HepG2 (cell line): ENCODE data around the gene LRRC45. TPM values are rescaled to one million over a fixed set of nuclear protein-coding genes. Genes with fewer than 3 reads are reported as not detected.
A peak's percentile ranks its signal among the peaks of the same experiment; 100 is the strongest.

Source experiments
- AGO2 ChIP-seq: fragments of 200-400 bp; formaldehyde crosslinking; optimal IDR thresholded peaks from 2 replicates; pipeline ENCODE3; 2017; ENCODE audit warnings: mild to moderate bottlenecking, low read depth, low read length, moderate library complexity
- BHLHE40 ChIP-seq: IDR thresholded peaks from 2 replicates; pipeline ENCODE4 v1.6.1; 2011; ENCODE audit warnings: low read length, improper control_type of control experiment
- CBX5 ChIP-seq: sonication (generic); formaldehyde crosslinking; IDR thresholded peaks from 2 replicates; pipeline ENCODE4 v1.4.0; 2020; ENCODE audit warnings: missing genetic modification reagents, borderline replicate concordance
- ESRRA ChIP-seq: sonication (generic); formaldehyde crosslinking; IDR thresholded peaks from 2 replicates; pipeline ENCODE4 v1.5.1; 2020; ENCODE audit warnings: mild to moderate bottlenecking, low read depth, missing genetic modification reagents
- FOXK2 ChIP-seq: fragments of 450-650 bp; IDR thresholded peaks from 2 replicates; pipeline ENCODE4 v1.6.1; 2016
- IKZF1 ChIP-seq: fragments of 450-650 bp; IDR thresholded peaks from 2 replicates; pipeline ENCODE4 v1.7.1; 2016
- MXD4 ChIP-seq: IDR thresholded peaks from 2 replicates; pipeline ENCODE4 v1.6.1; 2016; ENCODE audit warnings: mild to moderate bottlenecking, missing biosample characterization, missing genetic modification reagents
- NKX3-1 ChIP-seq: sonication (generic); formaldehyde crosslinking; IDR thresholded peaks from 2 replicates; pipeline ENCODE4 v1.5.0; 2020; ENCODE audit warnings: missing genetic modification reagents
- SIN3A ChIP-seq: IDR thresholded peaks from 2 replicates; pipeline ENCODE4 v1.6.1; 2011; ENCODE audit warnings: low read depth, mild to moderate bottlenecking, control low read depth, low read length, borderline replicate concordance
- SRF ChIP-seq: IDR thresholded peaks from 2 replicates; pipeline ENCODE4 v1.6.1; 2011; ENCODE audit warnings: mild to moderate bottlenecking, low read depth, low read length, moderate library complexity
- SRY ChIP-seq: sonication (generic); formaldehyde crosslinking; IDR thresholded peaks from 2 replicates; pipeline ENCODE4 v1.8.0; 2022; ENCODE audit warnings: mild to moderate bottlenecking, missing genetic modification reagents
- SUZ12 ChIP-seq: fragments of 150-350 bp; IDR thresholded peaks from 2 replicates; pipeline ENCODE4 v1.6.1; 2014; ENCODE audit warnings: low read depth, low read length
- TOPORS ChIP-seq: sonication (generic); formaldehyde crosslinking; IDR thresholded peaks from 2 replicates; pipeline ENCODE4 v1.8.0; 2023; ENCODE audit warnings: mild to moderate bottlenecking, missing genetic modification reagents
- XRCC5 ChIP-seq: fragments of 200-400 bp; formaldehyde crosslinking; optimal IDR thresholded peaks from 2 replicates; pipeline ENCODE3; 2017; ENCODE audit warnings: mild to moderate bottlenecking, low read length
- ZNF333 ChIP-seq: sonication (generic); formaldehyde crosslinking; IDR thresholded peaks from 2 replicates; pipeline ENCODE4 v1.4.0; 2020; ENCODE audit warnings: mild to moderate bottlenecking, missing genetic modification reagents, borderline replicate concordance
- ZNF34 ChIP-seq: sonication (generic); formaldehyde crosslinking; IDR thresholded peaks from 2 replicates; pipeline ENCODE4 v1.4.0; 2020; ENCODE audit warnings: mild to moderate bottlenecking, missing genetic modification reagents, borderline replicate concordance
- ZNF547 ChIP-seq: sonication (generic); formaldehyde crosslinking; IDR thresholded peaks from 2 replicates; pipeline ENCODE4 v1.5.1; 2020; ENCODE audit warnings: mild to moderate bottlenecking, missing genetic modification reagents
- ZNF567 ChIP-seq: sonication (generic); formaldehyde crosslinking; IDR thresholded peaks from 2 replicates; pipeline ENCODE4 v1.8.1; 2023; ENCODE audit warnings: mild to moderate bottlenecking, missing genetic modification reagents, borderline replicate concordance
- ZNF644 ChIP-seq: IDR thresholded peaks from 2 replicates; pipeline ENCODE4 v1.6.1; 2016; ENCODE audit warnings: low read depth
- polyA plus RNA-seq, 8 experiments: library from polyadenylated mRNA; depleted of rRNA in 3 of 8; stranded (reverse) in 7 of 8; unstranded in 1 of 8; fragments of >200 nt; fragmentation: Illumina TruSeq in 4 of 8; extraction: Trizol in 4 of 8; gene quantifications; 2 replicates each; pipeline versions ENCODE4 v1.2.1 to v1.2.3, GENCODE V29; 2011 to 2016; ENCODE audit warnings: low read depth in 4 of 8, missing spikeins in 1 of 8, mixed read lengths in 1 of 8; ENCODE audit not compliant: insufficient read depth in 1 of 8
- total RNA-seq, 5 experiments: library from RNA; depleted of rRNA; stranded (reverse); fragments of >200 nt; fragmentation: Illumina TruSeq; extraction: Trizol; gene quantifications; 2 replicates each; pipeline ENCODE4 v1.2.3, GENCODE V29; 2016; ENCODE audit warnings: low read depth in 1 of 5
- TF ChIP-seq, protein P1 (sequence below): fragments of 450-650 bp; IDR thresholded peaks from 2 replicates; pipeline ENCODE4 v1.6.1; 2017
- TF ChIP-seq, protein P2 (sequence below): sonication (generic); formaldehyde crosslinking; IDR thresholded peaks from 2 replicates; pipeline ENCODE4 v1.4.0; 2020; ENCODE audit warnings: mild to moderate bottlenecking, missing genetic modification reagents
- TF ChIP-seq, protein P3 (sequence below): sonication (generic); formaldehyde crosslinking; IDR thresholded peaks from 2 replicates; pipeline ENCODE4 v1.5.0; 2020; ENCODE audit warnings: missing genetic modification reagents

LRRC45 gene
- total and polyA plus RNA-seq, 2 of the 13 experiments (the other 11 are each of a cell fraction or from before 2014, with no cell fraction given): 11.6 to 48.1 TPM

DNA sequence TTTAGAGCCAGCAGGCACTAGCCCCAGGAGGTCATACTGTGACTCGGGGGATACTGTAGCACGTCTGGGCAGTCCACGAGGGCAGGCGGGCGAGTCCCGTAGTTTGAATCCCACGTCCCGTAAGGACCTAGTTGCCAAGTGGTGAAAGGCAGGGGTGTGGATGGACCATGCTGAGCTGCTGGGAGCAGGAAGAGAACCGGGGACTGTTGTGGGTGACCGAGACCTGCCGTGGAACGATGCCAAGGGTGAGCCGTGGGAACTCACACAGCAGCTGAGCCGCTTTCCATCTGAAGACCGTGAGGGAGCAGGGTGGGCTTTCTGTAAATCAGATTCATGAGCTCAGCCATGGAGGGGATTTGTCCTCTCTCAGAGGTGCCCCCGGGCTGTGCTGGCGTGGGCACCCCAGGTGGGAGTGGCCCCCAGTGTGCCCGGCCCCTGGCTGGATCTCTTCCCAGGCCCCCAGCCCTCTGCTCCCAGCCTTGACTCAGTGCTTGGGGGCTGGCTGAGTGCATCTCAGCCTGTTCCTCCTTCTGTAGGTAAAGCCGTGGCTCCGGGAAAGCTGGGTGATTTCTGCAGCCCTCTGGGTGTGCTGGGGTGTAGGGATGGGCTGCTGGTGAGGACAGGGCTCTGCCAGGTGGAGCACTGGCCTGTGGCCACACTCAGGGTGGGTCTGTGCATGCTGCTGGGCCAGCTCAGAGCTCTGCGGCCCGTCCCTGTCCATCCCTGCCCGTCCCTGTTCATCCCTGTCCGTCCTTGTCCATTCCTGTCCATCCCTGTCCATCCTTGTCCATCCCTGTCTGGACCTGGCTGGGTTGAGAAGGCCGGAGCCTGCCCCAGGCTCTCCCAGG lies 32.0 kb upstream of the LRRC45 start (continued):
- no peak for TF ChIP-seq ZNF333 (CRISPR knock-in tag)
- TF ChIP-seq SRF: no peak
- TF ChIP-seq ZNF567 (CRISPR knock-in tag): peak; percentile 98
- TF ChIP-seq, protein P1, sequence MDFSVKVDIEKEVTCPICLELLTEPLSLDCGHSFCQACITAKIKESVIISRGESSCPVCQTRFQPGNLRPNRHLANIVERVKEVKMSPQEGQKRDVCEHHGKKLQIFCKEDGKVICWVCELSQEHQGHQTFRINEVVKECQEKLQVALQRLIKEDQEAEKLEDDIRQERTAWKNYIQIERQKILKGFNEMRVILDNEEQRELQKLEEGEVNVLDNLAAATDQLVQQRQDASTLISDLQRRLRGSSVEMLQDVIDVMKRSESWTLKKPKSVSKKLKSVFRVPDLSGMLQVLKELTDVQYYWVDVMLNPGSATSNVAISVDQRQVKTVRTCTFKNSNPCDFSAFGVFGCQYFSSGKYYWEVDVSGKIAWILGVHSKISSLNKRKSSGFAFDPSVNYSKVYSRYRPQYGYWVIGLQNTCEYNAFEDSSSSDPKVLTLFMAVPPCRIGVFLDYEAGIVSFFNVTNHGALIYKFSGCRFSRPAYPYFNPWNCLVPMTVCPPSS: no peak
- peak; percentile 47 for TF ChIP-seq ESRRA
- no peak for TF ChIP-seq SUZ12
- TF ChIP-seq XRCC5: no peak
- no peak for TF ChIP-seq NKX3-1
- TF ChIP-seq, protein P2, sequence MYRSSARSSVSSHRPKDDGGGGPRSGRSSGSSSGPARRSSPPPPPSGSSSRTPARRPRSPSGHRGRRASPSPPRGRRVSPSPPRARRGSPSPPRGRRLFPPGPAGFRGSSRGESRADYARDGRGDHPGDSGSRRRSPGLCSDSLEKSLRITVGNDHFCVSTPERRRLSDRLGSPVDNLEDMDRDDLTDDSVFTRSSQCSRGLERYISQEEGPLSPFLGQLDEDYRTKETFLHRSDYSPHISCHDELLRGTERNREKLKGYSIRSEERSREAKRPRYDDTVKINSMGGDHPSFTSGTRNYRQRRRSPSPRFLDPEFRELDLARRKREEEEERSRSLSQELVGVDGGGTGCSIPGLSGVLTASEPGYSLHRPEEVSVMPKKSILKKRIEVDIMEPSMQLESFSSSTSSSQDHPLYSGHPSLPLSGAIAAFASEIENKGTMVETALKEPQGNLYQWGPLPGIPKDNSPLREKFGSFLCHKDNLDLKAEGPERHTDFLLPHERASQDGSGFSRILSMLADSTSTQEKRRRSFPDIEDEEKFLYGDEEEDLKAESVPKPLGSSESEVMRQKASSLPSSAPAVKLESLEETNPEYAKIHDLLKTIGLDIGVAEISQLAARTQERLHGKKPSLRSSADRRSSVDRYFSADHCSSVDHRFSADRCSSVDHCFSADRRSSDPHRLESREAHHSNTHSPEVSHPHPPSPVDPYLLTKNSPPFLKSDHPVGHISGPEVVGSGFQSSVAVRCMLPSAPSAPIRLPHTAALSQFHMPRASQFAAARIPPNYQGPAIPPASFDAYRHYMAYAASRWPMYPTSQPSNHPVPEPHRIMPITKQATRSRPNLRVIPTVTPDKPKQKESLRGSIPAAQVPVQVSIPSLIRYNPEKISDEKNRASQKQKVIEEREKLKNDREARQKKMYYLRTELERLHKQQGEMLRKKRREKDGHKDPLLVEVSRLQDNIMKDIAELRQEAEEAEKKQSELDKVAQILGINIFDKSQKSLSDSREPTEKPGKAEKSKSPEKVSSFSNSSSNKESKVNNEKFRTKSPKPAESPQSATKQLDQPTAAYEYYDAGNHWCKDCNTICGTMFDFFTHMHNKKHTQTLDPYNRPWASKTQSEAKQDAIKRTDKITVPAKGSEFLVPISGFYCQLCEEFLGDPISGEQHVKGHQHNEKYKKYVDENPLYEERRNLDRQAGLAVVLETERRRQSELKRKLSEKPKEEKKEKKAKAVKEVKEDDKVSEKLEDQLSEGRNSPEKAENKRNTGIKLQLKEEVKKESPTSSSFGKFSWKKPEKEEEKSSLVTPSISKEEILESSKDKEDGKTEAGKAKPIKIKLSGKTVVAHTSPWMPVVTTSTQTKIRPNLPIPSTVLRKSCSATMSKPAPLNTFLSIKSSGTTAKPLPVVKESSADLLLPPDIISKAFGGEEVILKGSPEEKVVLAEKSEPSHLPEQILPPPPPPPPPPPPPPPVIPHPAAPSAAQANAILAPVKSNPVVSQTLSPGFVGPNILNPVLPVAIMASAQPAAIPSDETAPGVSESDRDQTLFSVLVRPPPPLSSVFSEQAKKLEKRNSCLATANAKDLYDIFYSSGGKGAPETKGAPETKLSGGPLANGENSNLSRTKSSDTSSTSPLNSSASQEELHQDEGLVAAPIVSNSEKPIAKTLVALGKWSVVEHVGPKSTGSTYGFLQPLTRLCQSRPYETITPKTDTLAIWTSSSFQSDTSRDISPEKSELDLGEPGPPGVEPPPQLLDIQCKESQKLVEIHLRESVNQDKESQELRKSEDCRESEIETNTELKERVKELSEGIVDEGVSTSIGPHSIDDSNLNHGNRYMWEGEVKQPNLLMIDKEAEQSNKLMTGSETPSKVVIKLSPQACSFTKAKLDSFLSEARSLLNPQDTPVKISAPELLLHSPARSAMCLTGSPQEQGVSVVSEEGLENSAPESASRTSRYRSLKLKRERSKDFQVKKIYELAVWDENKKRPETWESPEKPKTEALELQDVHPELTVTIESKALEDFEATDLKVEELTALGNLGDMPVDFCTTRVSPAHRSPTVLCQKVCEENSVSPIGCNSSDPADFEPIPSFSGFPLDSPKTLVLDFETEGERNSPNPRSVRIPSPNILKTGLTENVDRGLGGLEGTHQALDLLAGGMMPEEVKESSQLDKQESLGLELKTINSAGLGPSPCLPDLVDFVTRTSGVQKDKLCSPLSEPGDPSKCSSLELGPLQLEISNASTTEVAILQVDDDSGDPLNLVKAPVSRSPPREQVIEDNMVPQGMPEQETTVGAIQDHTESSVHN (CRISPR knock-in tag): 0 out of 2 replicates have a peak, but pooled peaks have one; percentile 10
- no peak for TF ChIP-seq ZNF34 (CRISPR knock-in tag)
- no peak for TF ChIP-seq ZNF644 (CRISPR knock-in tag)
- no peak for TF ChIP-seq CBX5 (CRISPR knock-in tag)
- TF ChIP-seq, protein P3, sequence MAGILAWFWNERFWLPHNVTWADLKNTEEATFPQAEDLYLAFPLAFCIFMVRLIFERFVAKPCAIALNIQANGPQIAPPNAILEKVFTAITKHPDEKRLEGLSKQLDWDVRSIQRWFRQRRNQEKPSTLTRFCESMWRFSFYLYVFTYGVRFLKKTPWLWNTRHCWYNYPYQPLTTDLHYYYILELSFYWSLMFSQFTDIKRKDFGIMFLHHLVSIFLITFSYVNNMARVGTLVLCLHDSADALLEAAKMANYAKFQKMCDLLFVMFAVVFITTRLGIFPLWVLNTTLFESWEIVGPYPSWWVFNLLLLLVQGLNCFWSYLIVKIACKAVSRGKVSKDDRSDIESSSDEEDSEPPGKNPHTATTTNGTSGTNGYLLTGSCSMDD (CRISPR knock-in tag): no peak
- peak; percentile 58 for TF ChIP-seq AGO2
- no peak for TF ChIP-seq SIN3A
- no peak for TF ChIP-seq FOXK2
- TF ChIP-seq IKZF1: no peak
- no peak for TF ChIP-seq BHLHE40
- no peak for TF ChIP-seq SRY (CRISPR knock-in tag)
- no peak for TF ChIP-seq TOPORS (CRISPR knock-in tag)
- no peak for TF ChIP-seq MXD4
- no peak for TF ChIP-seq ZNF547
